Activated CD8-positive, alpha-beta memory T cell treated with anti-CD3 and anti-CD28 coated beads, Interleukin-2, amount 10 ng/mL, durations not matched to agents 7 days and 5 days (primary cell): ENCODE measurements around the gene MAGEA9. TPM values are rescaled to one million over a fixed set of nuclear protein-coding genes. Genes with fewer than 3 reads are reported as not detected.
"Not testable (repeated sequence)": the region's sequence is repeated elsewhere in the genome, so short reads cannot be mapped to it uniquely, and the experiment has no call there.

Source experiments
- ATAC-seq: fragments of 150-1000 bp; cut with Tn5 transposase; one replicate; pipeline ENCODE4 v1.10.0; 2021; ENCODE audit warnings: moderate library complexity
- CTCF ChIA-PET: fragments of 350-600 bp; sonication (Branson Sonifier 250); formaldehyde crosslinking; loops from one replicate; lab custom pipeline; 2021; ENCODE audit warnings: antibody characterized with exemption; lab: Charles Lee
- DNase-seq: peaks from one replicate; pipeline ENCODE4 v3.0.0-alpha.2; 2020
- H3K27ac Mint-ChIP-seq: one replicate; pipeline ENCODE4 v1.8.0; 2021; ENCODE audit warnings: mild to moderate bottlenecking, mixed read lengths
- H3K27me3 Mint-ChIP-seq: one replicate; pipeline ENCODE4 v1.8.0; 2021; ENCODE audit warnings: mixed read lengths
- H3K36me3 Mint-ChIP-seq: one replicate; pipeline ENCODE4 v1.8.0; 2021; ENCODE audit warnings: mild to moderate bottlenecking, mixed read lengths
- H3K4me1 Mint-ChIP-seq: one replicate; pipeline ENCODE4 v1.8.0; 2021; ENCODE audit warnings: mixed read lengths
- H3K4me3 Mint-ChIP-seq: one replicate; pipeline ENCODE4 v1.8.0; 2021; ENCODE audit warnings: mild to moderate bottlenecking, moderate library complexity, mixed read lengths
- H3K9me3 Mint-ChIP-seq: one replicate; pipeline ENCODE4 v1.8.0; 2022; ENCODE audit warnings: low read depth, mixed read lengths
- total RNA-seq, 2 experiments: library from RNA; stranded (reverse); gene quantifications; one replicate each; pipeline ENCODE4 v1.2.3, GENCODE V29; 2021

MAGEA9 gene
- total RNA-seq, 2 experiments from 2014 or later = not detected

GRCh38 chrX:149773768-149774167 lies 8.0 kb upstream of the MAGEA9 start, which contains the start of gene HSFX1:
Gene HSFX1, plus strand, starts transcription at chrX:149774068. Its CDS starts 614 bp downstream, at chrX:149774682.
- CTCF ChIA-PET, H3K36me3 Mint-ChIP-seq, ATAC-seq, H3K4me3 Mint-ChIP-seq, DNase-seq, H3K27me3 Mint-ChIP-seq, H3K9me3 Mint-ChIP-seq, H3K27ac Mint-ChIP-seq, H3K4me1 Mint-ChIP-seq: not testable (repeated sequence)

GRCh38 chrX:149777999-149778398 lies 3.7 kb upstream of the MAGEA9 start:
- H3K4me3 Mint-ChIP-seq, H3K27me3 Mint-ChIP-seq, ATAC-seq, H3K36me3 Mint-ChIP-seq, CTCF ChIA-PET, H3K27ac Mint-ChIP-seq, H3K4me1 Mint-ChIP-seq, DNase-seq, H3K9me3 Mint-ChIP-seq: not testable (repeated sequence)

- peaks cover 29% of the 10 kb centered on the region for H3K4me1 Mint-ChIP-seq
- H3K27ac Mint-ChIP-seq, DNase-seq, H3K36me3 Mint-ChIP-seq, CTCF ChIA-PET, H3K27me3 Mint-ChIP-seq, H3K4me3 Mint-ChIP-seq, H3K9me3 Mint-ChIP-seq: not testable (repeated sequence)
- peak; percentile 99 for ATAC-seq
Measured at GRCh38 chrX:149795531-149795930, 13.8 kb downstream of the MAGEA9 start.

GRCh38 chrX:149799095-149799714 lies 17.5 kb downstream of the MAGEA9 start:
- H3K27ac Mint-ChIP-seq = peak overlapping the region; percentile 76
- H3K4me3 Mint-ChIP-seq = no peak overlapping the region
- peaks cover 2% of the 10 kb centered on the region for H3K9me3 Mint-ChIP-seq
- H3K36me3 Mint-ChIP-seq = peaks cover 5% of the 10 kb centered on the region
- no peak for DNase-seq
- CTCF ChIA-PET = interaction anchor here (1.1 to 1.7 kb wide), 3 partner anchors 26 to 287 kb away, joined by 3 to 5 read pairs (median 4); no protein-coding TSS in a partner anchor
- ATAC-seq = no peak
- peaks cover 29% of the 10 kb centered on the region for H3K4me1 Mint-ChIP-seq
- no peaks in the 10 kb centered on the region for H3K27me3 Mint-ChIP-seq

- CTCF ChIA-PET = no interaction called here
- Mint-ChIP-seq H3K4me3 (no peak overlapping the region), H3K4me1 (peaks cover 29% of the 10 kb centered on the region), H3K9me3 (peaks cover 2% of the 10 kb centered on the region), H3K36me3 (peaks cover 5% of the 10 kb centered on the region), H3K27ac (peak overlapping the region; percentile 74), H3K27me3 (no peaks in the 10 kb centered on the region)
- no peak for DNase-seq
- no peak for ATAC-seq
Measured at GRCh38 chrX:149799938-149800337, 18.2 kb downstream of the MAGEA9 start.

- CTCF ChIA-PET = interaction anchor here (1.0 kb wide), 1 partner anchor 26 kb away, joined by 3 read pairs; no protein-coding TSS in a partner anchor
- Mint-ChIP-seq H3K27ac (no peak overlapping the region), H3K36me3 (peaks cover 5% of the 10 kb centered on the region), H3K27me3 (no peaks in the 10 kb centered on the region), H3K4me3 (no peak overlapping the region), H3K4me1 (peaks cover 14% of the 10 kb centered on the region), H3K9me3 (no peaks in the 10 kb centered on the region)
- DNase-seq (no peak), ATAC-seq (no peak)
Measured at GRCh38 chrX:149803458-149804062, 21.8 kb downstream of the MAGEA9 start.

- ATAC-seq (no peak), DNase-seq (no peak)
- Mint-ChIP-seq H3K27me3 (no peaks in the 10 kb centered on the region), H3K9me3 (no peaks in the 10 kb centered on the region), H3K27ac (no peak overlapping the region), H3K4me1 (peaks cover 11% of the 10 kb centered on the region), H3K4me3 (no peak overlapping the region), H3K36me3 (peaks cover 5% of the 10 kb centered on the region)
- CTCF ChIA-PET = interaction anchor here (1.0 kb wide), 1 partner anchor 26 kb away, joined by 3 read pairs; no protein-coding TSS in a partner anchor
Measured at GRCh38 chrX:149804102-149804501, 22.4 kb downstream of the MAGEA9 start.

- no peak overlapping the region for H3K27ac Mint-ChIP-seq
- H3K4me3 Mint-ChIP-seq = no peak overlapping the region
- peaks cover 4% of the 10 kb centered on the region for H3K27me3 Mint-ChIP-seq
- DNase-seq (no peak), ATAC-seq (no peak)
- no peaks in the 10 kb centered on the region for H3K4me1 Mint-ChIP-seq
- no peaks in the 10 kb centered on the region for H3K9me3 Mint-ChIP-seq
- CTCF ChIA-PET = no interaction called here
- H3K36me3 Mint-ChIP-seq = no peaks in the 10 kb centered on the region
Measured at GRCh38 chrX:149807747-149808458, 26.2 kb downstream of the MAGEA9 start.

- CTCF ChIA-PET = no interaction called here
- H3K4me1 Mint-ChIP-seq = peaks cover 7% of the 10 kb centered on the region
- H3K36me3 Mint-ChIP-seq = no peaks in the 10 kb centered on the region
- no peak overlapping the region for H3K4me3 Mint-ChIP-seq
- peaks cover 27% of the 10 kb centered on the region for H3K27me3 Mint-ChIP-seq
- DNase-seq (no peak), ATAC-seq (no peak)
- no peaks in the 10 kb centered on the region for H3K9me3 Mint-ChIP-seq
- no peak overlapping the region for H3K27ac Mint-ChIP-seq
Measured at GRCh38 chrX:149818652-149819051, 36.9 kb downstream of the MAGEA9 start.

- Mint-ChIP-seq H3K9me3 (no peaks in the 10 kb centered on the region), H3K4me1 (peaks cover 7% of the 10 kb centered on the region), H3K4me3 (no peak overlapping the region), H3K27me3 (peaks cover 26% of the 10 kb centered on the region), H3K27ac (no peak overlapping the region), H3K36me3 (no peaks in the 10 kb centered on the region)
- ATAC-seq (no peak), DNase-seq (no peak)
- CTCF ChIA-PET = no interaction called here
Measured at GRCh38 chrX:149819371-149819770, 37.6 kb downstream of the MAGEA9 start.

GRCh38 chrX:149825424-149825823 lies 43.7 kb downstream of the MAGEA9 start:
- no peaks in the 10 kb centered on the region for H3K36me3 Mint-ChIP-seq
- DNase-seq = peak; percentile 70
- peaks cover 47% of the 10 kb centered on the region for H3K4me1 Mint-ChIP-seq
- H3K4me3 Mint-ChIP-seq = no peak overlapping the region
- no peaks in the 10 kb centered on the region for H3K9me3 Mint-ChIP-seq
- peaks cover 21% of the 10 kb centered on the region for H3K27me3 Mint-ChIP-seq
- no peak for ATAC-seq
- H3K27ac Mint-ChIP-seq = no peak overlapping the region
- CTCF ChIA-PET = interaction anchor here (0.8 kb wide), 1 partner anchor 26 kb away, joined by 3 read pairs; no protein-coding TSS in a partner anchor

- ATAC-seq = no peak
- Mint-ChIP-seq H3K9me3 (no peaks in the 10 kb centered on the region), H3K27ac (peak overlapping the region; percentile 69), H3K4me3 (no peak overlapping the region), H3K36me3 (peaks cover 2% of the 10 kb centered on the region), H3K27me3 (peaks cover 17% of the 10 kb centered on the region), H3K4me1 (peaks cover 48% of the 10 kb centered on the region)
- CTCF ChIA-PET = no interaction called here
- no peak for DNase-seq
Measured at GRCh38 chrX:149827254-149827653, 45.5 kb downstream of the MAGEA9 start.

- ATAC-seq (peak; percentile 79), DNase-seq (peak; percentile 71)
- peaks cover 2% of the 10 kb centered on the region for H3K36me3 Mint-ChIP-seq
- no peaks in the 10 kb centered on the region for H3K9me3 Mint-ChIP-seq
- peak overlapping the region; percentile 80 for H3K4me3 Mint-ChIP-seq
- CTCF ChIA-PET = interaction anchor here (0.7 to 1.1 kb wide), 2 partner anchors 26 to 1371 kb away, joined by 3 read pairs; no protein-coding TSS in a partner anchor
- peak overlapping the region; percentile 96 for H3K27ac Mint-ChIP-seq
- H3K27me3 Mint-ChIP-seq = peaks cover 3% of the 10 kb centered on the region
- H3K4me1 Mint-ChIP-seq = peaks cover 46% of the 10 kb centered on the region
Measured at GRCh38 chrX:149829751-149830191, 48.0 kb downstream of the MAGEA9 start.
